GM23338 (cell line): Measurements from ENCODE around the gene CDH23.

ENCODE experiments used
- CREB1 ChIP-seq: fragments of 250-450 bp; sonication (Bioruptor Pico); IDR thresholded peaks from 2 replicates; pipeline ENCODE4 v1.5.0; 2020; ENCODE audit warnings: low read depth, mild to moderate bottlenecking, moderate library complexity
- CTCF ChIP-seq, 2 experiments: fragments of 200-600 bp in 1 of 2; sonication (generic) in 1 of 2; conservative IDR thresholded peaks; 2 replicates each; pipeline versions ENCODE4 v1.5.1 to v1.6.1; 2016 to 2017; ENCODE audit warnings: antibody characterized with exemption in 2 of 2, low read depth in 2 of 2, mild to moderate bottlenecking in 2 of 2, moderate library complexity in 1 of 2
- ETS1 ChIP-seq: IDR thresholded peaks from 2 replicates; pipeline ENCODE4 v1.6.1; 2016; ENCODE audit warnings: antibody characterized with exemption
- EZH2 ChIP-seq: fragments of 200-600 bp; sonication (generic); IDR thresholded peaks from one replicate; pipeline ENCODE4 v1.8.0; 2017; ENCODE audit warnings: antibody characterized with exemption, mild to moderate bottlenecking, low read depth; ENCODE audit not compliant: unreplicated experiment
- POLR2AphosphoS5 ChIP-seq: IDR thresholded peaks from 2 replicates; pipeline ENCODE4 v1.6.1; 2016; ENCODE audit warnings: antibody characterized with exemption, low read depth
- REST ChIP-seq: IDR thresholded peaks from one replicate; pipeline ENCODE4 v1.6.1; 2018; ENCODE audit warnings: antibody characterized with exemption; ENCODE audit not compliant: unreplicated experiment
- TF ChIP-seq, protein P1 (sequence below): fragments of 250-450 bp; sonication (Bioruptor Pico); IDR thresholded peaks from 2 replicates; pipeline ENCODE4 v1.5.0; 2020; ENCODE audit warnings: mild to moderate bottlenecking, moderate library complexity

- TF ChIP-seq CTCF (conservative IDR thresholded peaks at IDR 0.05; ENCODE audit: low read depth in 2 of 2) (peak in 1 of 2 experiments; percentile 13; a peak in 1 of 4 replicates), ETS1 (no peak), CREB1 (CRISPR knock-in tag) (no peak), EZH2 (no peak), POLR2AphosphoS5 (no peak), REST (no peak)
- TF ChIP-seq, protein P1, sequence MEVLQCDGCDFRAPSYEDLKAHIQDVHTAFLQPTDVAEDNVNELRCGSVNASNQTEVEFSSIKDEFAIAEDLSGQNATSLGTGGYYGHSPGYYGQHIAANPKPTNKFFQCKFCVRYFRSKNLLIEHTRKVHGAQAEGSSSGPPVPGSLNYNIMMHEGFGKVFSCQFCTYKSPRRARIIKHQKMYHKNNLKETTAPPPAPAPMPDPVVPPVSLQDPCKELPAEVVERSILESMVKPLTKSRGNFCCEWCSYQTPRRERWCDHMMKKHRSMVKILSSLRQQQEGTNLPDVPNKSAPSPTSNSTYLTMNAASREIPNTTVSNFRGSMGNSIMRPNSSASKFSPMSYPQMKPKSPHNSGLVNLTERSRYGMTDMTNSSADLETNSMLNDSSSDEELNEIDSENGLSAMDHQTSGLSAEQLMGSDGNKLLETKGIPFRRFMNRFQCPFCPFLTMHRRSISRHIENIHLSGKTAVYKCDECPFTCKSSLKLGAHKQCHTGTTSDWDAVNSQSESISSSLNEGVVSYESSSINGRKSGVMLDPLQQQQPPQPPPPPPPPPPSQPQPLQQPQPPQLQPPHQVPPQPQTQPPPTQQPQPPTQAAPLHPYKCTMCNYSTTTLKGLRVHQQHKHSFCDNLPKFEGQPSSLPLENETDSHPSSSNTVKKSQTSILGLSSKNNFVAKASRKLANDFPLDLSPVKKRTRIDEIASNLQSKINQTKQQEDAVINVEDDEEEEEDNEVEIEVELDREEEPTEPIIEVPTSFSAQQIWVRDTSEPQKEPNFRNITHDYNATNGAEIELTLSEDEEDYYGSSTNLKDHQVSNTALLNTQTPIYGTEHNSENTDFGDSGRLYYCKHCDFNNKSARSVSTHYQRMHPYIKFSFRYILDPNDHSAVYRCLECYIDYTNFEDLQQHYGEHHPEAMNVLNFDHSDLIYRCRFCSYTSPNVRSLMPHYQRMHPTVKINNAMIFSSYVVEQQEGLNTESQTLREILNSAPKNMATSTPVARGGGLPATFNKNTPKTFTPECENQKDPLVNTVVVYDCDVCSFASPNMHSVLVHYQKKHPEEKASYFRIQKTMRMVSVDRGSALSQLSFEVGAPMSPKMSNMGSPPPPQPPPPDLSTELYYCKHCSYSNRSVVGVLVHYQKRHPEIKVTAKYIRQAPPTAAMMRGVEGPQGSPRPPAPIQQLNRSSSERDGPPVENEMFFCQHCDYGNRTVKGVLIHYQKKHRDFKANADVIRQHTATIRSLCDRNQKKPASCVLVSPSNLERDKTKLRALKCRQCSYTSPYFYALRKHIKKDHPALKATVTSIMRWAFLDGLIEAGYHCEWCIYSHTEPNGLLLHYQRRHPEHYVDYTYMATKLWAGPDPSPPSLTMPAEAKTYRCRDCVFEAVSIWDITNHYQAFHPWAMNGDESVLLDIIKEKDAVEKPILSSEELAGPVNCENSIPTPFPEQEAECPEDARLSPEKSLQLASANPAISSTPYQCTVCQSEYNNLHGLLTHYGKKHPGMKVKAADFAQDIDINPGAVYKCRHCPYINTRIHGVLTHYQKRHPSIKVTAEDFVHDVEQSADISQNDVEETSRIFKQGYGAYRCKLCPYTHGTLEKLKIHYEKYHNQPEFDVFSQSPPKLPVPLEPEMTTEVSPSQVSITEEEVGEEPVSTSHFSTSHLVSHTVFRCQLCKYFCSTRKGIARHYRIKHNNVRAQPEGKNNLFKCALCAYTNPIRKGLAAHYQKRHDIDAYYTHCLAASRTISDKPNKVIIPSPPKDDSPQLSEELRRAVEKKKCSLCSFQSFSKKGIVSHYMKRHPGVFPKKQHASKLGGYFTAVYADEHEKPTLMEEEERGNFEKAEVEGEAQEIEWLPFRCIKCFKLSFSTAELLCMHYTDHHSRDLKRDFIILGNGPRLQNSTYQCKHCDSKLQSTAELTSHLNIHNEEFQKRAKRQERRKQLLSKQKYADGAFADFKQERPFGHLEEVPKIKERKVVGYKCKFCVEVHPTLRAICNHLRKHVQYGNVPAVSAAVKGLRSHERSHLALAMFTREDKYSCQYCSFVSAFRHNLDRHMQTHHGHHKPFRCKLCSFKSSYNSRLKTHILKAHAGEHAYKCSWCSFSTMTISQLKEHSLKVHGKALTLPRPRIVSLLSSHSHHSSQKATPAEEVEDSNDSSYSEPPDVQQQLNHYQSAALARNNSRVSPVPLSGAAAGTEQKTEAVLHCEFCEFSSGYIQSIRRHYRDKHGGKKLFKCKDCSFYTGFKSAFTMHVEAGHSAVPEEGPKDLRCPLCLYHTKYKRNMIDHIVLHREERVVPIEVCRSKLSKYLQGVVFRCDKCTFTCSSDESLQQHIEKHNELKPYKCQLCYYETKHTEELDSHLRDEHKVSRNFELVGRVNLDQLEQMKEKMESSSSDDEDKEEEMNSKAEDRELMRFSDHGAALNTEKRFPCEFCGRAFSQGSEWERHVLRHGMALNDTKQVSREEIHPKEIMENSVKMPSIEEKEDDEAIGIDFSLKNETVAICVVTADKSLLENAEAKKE (CRISPR knock-in tag), result no peak
Observed at GRCh38 chr10:71663311-71663710, 266.6 kb downstream of the CDH23 start.
